ENCODE results near the gene ABCA4. TPM values are rescaled to one million over a fixed set of nuclear protein-coding genes. Genes with fewer than 3 reads are reported as not detected.
"Not testable (repeated sequence)": the region's sequence is repeated elsewhere in the genome, so short reads cannot be mapped to it uniquely, and the experiment has no call there.

ABCA4 gene
- under 1 TPM; under 0.01 TPM for total RNA-seq

GRCh38 chr1:94120991-94121390 lies at the start of gene ABCA4:
TSS of gene ABCA4 (minus strand) at chr1:94121148. CDS start at chr1:94121045, 103 bp downstream.
- no peak for TF ChIP-seq POLR2A (IDR thresholded peaks at IDR 0.05)
- no peak for TF ChIP-seq CTCF (IDR thresholded peaks at IDR 0.05)
- Histone ChIP-seq H3K27ac (no peak within 1 kb of the TSS), H3K36me3 (replicated peaks in 1 of 2; ENCODE audit: insufficient read depth in 1 of 2, low read depth in 2 of 2) (no peaks in the 10 kb centered on the region), H3K9me3 (no peaks in the 10 kb centered on the region), H3K4me3 (no peak within 1 kb of the TSS), H3K27me3 (no peaks in the 10 kb centered on the region), H3K4me1 (no peaks in the 10 kb centered on the region)
- DNase-seq (no peak), ATAC-seq (no peak)
- intact Hi-C loops (cut with DNase I): no loop called here
- WGBS, 2 donors: 80 to 83% methylated on average over 9 of the region's 9 CpGs

GRCh38 chr1:94169126-94169525 lies 48.2 kb upstream of the ABCA4 start:
- Histone ChIP-seq H3K27me3 (no peaks in the 10 kb centered on the region), H3K9me3 (no peaks in the 10 kb centered on the region), H3K27ac (no peak overlapping the region), H3K4me3 (no peak overlapping the region), H3K36me3 (replicated peaks in 1 of 2; ENCODE audit: insufficient read depth in 1 of 2, low read depth in 2 of 2) (peaks cover 0 to 6% of the 10 kb centered on the region in 2 donors), H3K4me1 (no peaks in the 10 kb centered on the region)
- ATAC-seq: no peak
- intact Hi-C loops (cut with DNase I): no loop called here
- 84 to 91% methylated on average over 3 of the region's 3 CpGs for WGBS, 2 donors
- TF ChIP-seq POLR2A (IDR thresholded peaks at IDR 0.05) (no peak), CTCF (IDR thresholded peaks at IDR 0.05) (no peak)
- DNase-seq: no peak

- intact Hi-C loops (cut with DNase I): no loop called here
These were observed 44.9 kb upstream of the ABCA4 start for GRCh38 chr1:94165843-94166242.

GRCh38 chr1:94164885-94165284 lies 43.9 kb upstream of the ABCA4 start:
- intact Hi-C loops (cut with DNase I); ATAC-seq: not testable (repeated sequence)
- 56 to 64% methylated on average over 2 of the region's 2 CpGs for WGBS, 2 donors

More at GRCh38 chr1:94165843-94166242, 44.9 kb upstream of the ABCA4 start:
- Histone ChIP-seq H3K36me3 (replicated peaks in 1 of 2; ENCODE audit: insufficient read depth in 1 of 2, low read depth in 2 of 2) (no peaks in the 10 kb centered on the region), H3K4me3 (no peak overlapping the region), H3K9me3 (no peaks in the 10 kb centered on the region), H3K27ac (no peak overlapping the region), H3K27me3 (no peaks in the 10 kb centered on the region), H3K4me1 (no peaks in the 10 kb centered on the region)
- ATAC-seq: no peak
- DNase-seq: no peak
- TF ChIP-seq CTCF (IDR thresholded peaks at IDR 0.05): no peak
- TF ChIP-seq POLR2A (IDR thresholded peaks at IDR 0.05): no peak
- 83 to 89% methylated on average over 5 of the region's 5 CpGs for WGBS, 2 donors

GRCh38 chr1:94164121-94164520 lies 43.2 kb upstream of the ABCA4 start:
- H3K27me3 ChIP-seq; H3K9me3 ChIP-seq; H3K4me1 ChIP-seq; H3K4me3 ChIP-seq; intact Hi-C loops (cut with DNase I); H3K27ac ChIP-seq; DNase-seq; ATAC-seq; H3K36me3 ChIP-seq (replicated peaks in 1 of 2; ENCODE audit: insufficient read depth in 1 of 2, low read depth in 2 of 2): not testable (repeated sequence)
- WGBS, 2 donors: 80 to 95% methylated on average over 1 of the region's 1 CpG

More at GRCh38 chr1:94164885-94165284, 43.9 kb upstream of the ABCA4 start:
- H3K27ac ChIP-seq; H3K4me3 ChIP-seq; H3K27me3 ChIP-seq; DNase-seq; H3K9me3 ChIP-seq; H3K36me3 ChIP-seq (replicated peaks in 1 of 2; ENCODE audit: insufficient read depth in 1 of 2, low read depth in 2 of 2); H3K4me1 ChIP-seq: not testable (repeated sequence)

GRCh38 chr1:94163249-94163648 lies 42.3 kb upstream of the ABCA4 start:
- ATAC-seq; H3K4me3 ChIP-seq; H3K4me1 ChIP-seq; intact Hi-C loops (cut with DNase I); H3K27me3 ChIP-seq; H3K36me3 ChIP-seq (replicated peaks in 1 of 2; ENCODE audit: insufficient read depth in 1 of 2, low read depth in 2 of 2); H3K9me3 ChIP-seq; H3K27ac ChIP-seq; DNase-seq: not testable (repeated sequence)
- WGBS, 2 donors: 74 to 80% methylated on average over 5 of the region's 5 CpGs
